Smooth muscle cell (in vitro differentiated cells): Measurements from ENCODE around the gene SMIM44. TPM values are rescaled to one million over a fixed set of nuclear protein-coding genes. Genes with fewer than 3 reads are reported as not detected.

ENCODE experiments used
- DNase-seq: peaks from one replicate; lab custom pipeline; 2025; ENCODE audit not compliant: unreplicated experiment; lab: John Stamatoyannopoulos, UW
- H2AFZ ChIP-seq: fragments of 200-600 bp; sonication (generic); 2 replicates; pipeline ENCODE4 v1.6.0; 2016; ENCODE audit warnings: antibody characterized with exemption, low read depth, mild to moderate bottlenecking
- H3F3A ChIP-seq: fragments of 200-600 bp; sonication (generic); 2 replicates; pipeline ENCODE4 v1.6.0; 2017; ENCODE audit warnings: antibody characterized with exemption, low read depth
- H3K27ac ChIP-seq: fragments of 200-600 bp; sonication (generic); 2 replicates; pipeline ENCODE4 v1.5.1; 2016; ENCODE audit warnings: low read depth, mild to moderate bottlenecking
- H3K27me3 ChIP-seq: fragments of 200-600 bp; sonication (generic); 2 replicates; pipeline ENCODE4 v1.6.1; 2016; ENCODE audit warnings: low read depth, mild to moderate bottlenecking
- H3K36me3 ChIP-seq: fragments of 200-600 bp; sonication (generic); 2 replicates; pipeline ENCODE4 v1.5.1; 2016; ENCODE audit warnings: low read depth
- H3K4me1 ChIP-seq: fragments of 200-600 bp; sonication (generic); 2 replicates; pipeline ENCODE4 v1.5.1; 2016; ENCODE audit warnings: low read depth
- H3K4me2 ChIP-seq: fragments of 200-600 bp; sonication (generic); 2 replicates; pipeline ENCODE4 v1.6.0; 2016; ENCODE audit warnings: mild to moderate bottlenecking
- H3K4me3 ChIP-seq: fragments of 200-600 bp; sonication (generic); 2 replicates; pipeline ENCODE4 v1.5.1; 2016; ENCODE audit warnings: mild to moderate bottlenecking
- H3K79me2 ChIP-seq: fragments of 200-600 bp; sonication (generic); 2 replicates; pipeline ENCODE4 v1.6.0; 2016; ENCODE audit warnings: low read depth, mild to moderate bottlenecking
- H3K9ac ChIP-seq: fragments of 200-600 bp; sonication (generic); 2 replicates; pipeline ENCODE4 v1.6.0; 2016; ENCODE audit warnings: low read depth
- H3K9me3 ChIP-seq: fragments of 200-600 bp; sonication (generic); replicated peaks from 2 replicates; pipeline ENCODE4 v1.5.1; 2016; ENCODE audit warnings: low read depth
- H4K20me1 ChIP-seq: fragments of 200-600 bp; sonication (generic); 2 replicates; pipeline ENCODE4 v1.6.0; 2016; ENCODE audit warnings: low read depth
- CTCF ChIP-seq: fragments of 200-600 bp; sonication (generic); IDR thresholded peaks from 2 replicates; pipeline ENCODE4 v1.5.1; 2017; ENCODE audit warnings: borderline replicate concordance, mild to moderate bottlenecking, antibody characterized with exemption; ENCODE audit not compliant: insufficient read depth, poor library complexity, severe bottlenecking
- WGBS: methylation state at CpG from one replicate; pipeline ENCODE4 v1.1.7; 2016; ENCODE audit warnings: low lambda C conversion rate; 5-methylcytosine and 5-hydroxymethylcytosine counted together
- polyA plus RNA-seq: library from polyadenylated mRNA; unstranded; fragments of >200 nt; fragmentation: Nextera tagmentation; extraction: Ambion mirVana; gene quantifications from 2 replicates; pipeline ENCODE4 v1.2.1, GENCODE V29; 2016
- total RNA-seq: library from RNA; depleted of rRNA; stranded (reverse); fragments of >200 nt; gene quantifications from 2 replicates; pipeline ENCODE4 v1.2.3, GENCODE V29; 2014

SMIM44 gene
- total and polyA plus RNA-seq, 2 experiments from 2014 or later = not detected

- no peaks in the 10 kb centered on the region for H3K36me3 ChIP-seq
- no peaks in the 10 kb centered on the region for H3K9me3 ChIP-seq
- H3K4me3 ChIP-seq = no peak overlapping the region
- H2AFZ ChIP-seq = no peak overlapping the region
- DNase-seq = no peak
- TF ChIP-seq CTCF = no peak
- H3K4me1 ChIP-seq = no peaks in the 10 kb centered on the region
- no peaks in the 10 kb centered on the region for H3K79me2 ChIP-seq
- H3F3A ChIP-seq = no peaks in the 10 kb centered on the region
- no peak overlapping the region for H3K4me2 ChIP-seq
- H3K27ac ChIP-seq = no peak overlapping the region
- no peak overlapping the region for H3K9ac ChIP-seq
- H4K20me1 ChIP-seq = no peaks in the 10 kb centered on the region
- no peaks in the 10 kb centered on the region for H3K27me3 ChIP-seq
- 79% methylated on average over 38 of the region's 38 CpGs for WGBS
These were observed 1.8 kb downstream of the SMIM44 start for GRCh38 chr19:3481241-3482090.

GRCh38 chr19:3480383-3481091 lies 2.7 kb downstream of the SMIM44 start, which contains the start of gene SMIM24:
Gene SMIM24 (minus strand): TSS chr19:3480525. CDS start chr19:3480463, 62 bp downstream.
- Histone ChIP-seq H3K36me3 (no peaks in the 10 kb centered on the region), H3K79me2 (no peaks in the 10 kb centered on the region), H2AFZ (no peak within 1 kb of the TSS), H4K20me1 (no peaks in the 10 kb centered on the region), H3K4me3 (no peak within 1 kb of the TSS), H3F3A (no peaks in the 10 kb centered on the region), H3K4me2 (no peak within 1 kb of the TSS), H3K9me3 (no peaks in the 10 kb centered on the region), H3K27ac (no peak within 1 kb of the TSS), H3K9ac (no peak within 1 kb of the TSS), H3K4me1 (no peaks in the 10 kb centered on the region), H3K27me3 (no peaks in the 10 kb centered on the region)
- no peak for TF ChIP-seq CTCF
- DNase-seq = no peak
- 86% methylated on average over 19 of the region's 27 CpGs for WGBS

- Histone ChIP-seq H2AFZ (no peak overlapping the region), H3K27me3 (no peaks in the 10 kb centered on the region), H3K4me3 (no peak overlapping the region), H3K4me2 (no peak overlapping the region), H3K36me3 (no peaks in the 10 kb centered on the region), H3K9ac (no peak overlapping the region), H3K4me1 (no peaks in the 10 kb centered on the region), H4K20me1 (no peaks in the 10 kb centered on the region), H3F3A (no peaks in the 10 kb centered on the region), H3K27ac (no peak overlapping the region), H3K9me3 (no peaks in the 10 kb centered on the region), H3K79me2 (no peaks in the 10 kb centered on the region)
- no peak for TF ChIP-seq CTCF
- DNase-seq = no peak
- WGBS = no CpG with 5 or more reads among the region's 9 CpGs
These were observed 3.4 kb downstream of the SMIM44 start for GRCh38 chr19:3479834-3480215.
